Measurements from ENCODE around the gene TRABD2A. TPM values are rescaled to one million over a fixed set of nuclear protein-coding genes. Genes with fewer than 3 reads are reported as not detected.

Gene TRABD2A, protein sequence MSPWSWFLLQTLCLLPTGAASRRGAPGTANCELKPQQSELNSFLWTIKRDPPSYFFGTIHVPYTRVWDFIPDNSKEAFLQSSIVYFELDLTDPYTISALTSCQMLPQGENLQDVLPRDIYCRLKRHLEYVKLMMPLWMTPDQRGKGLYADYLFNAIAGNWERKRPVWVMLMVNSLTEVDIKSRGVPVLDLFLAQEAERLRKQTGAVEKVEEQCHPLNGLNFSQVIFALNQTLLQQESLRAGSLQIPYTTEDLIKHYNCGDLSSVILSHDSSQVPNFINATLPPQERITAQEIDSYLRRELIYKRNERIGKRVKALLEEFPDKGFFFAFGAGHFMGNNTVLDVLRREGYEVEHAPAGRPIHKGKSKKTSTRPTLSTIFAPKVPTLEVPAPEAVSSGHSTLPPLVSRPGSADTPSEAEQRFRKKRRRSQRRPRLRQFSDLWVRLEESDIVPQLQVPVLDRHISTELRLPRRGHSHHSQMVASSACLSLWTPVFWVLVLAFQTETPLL
- total RNA-seq = 10 to 100 TPM in 1 of 6 donors, 1 to 10 TPM in 5; 2.0 to 22.0 (median 6.2) TPM

DNA sequence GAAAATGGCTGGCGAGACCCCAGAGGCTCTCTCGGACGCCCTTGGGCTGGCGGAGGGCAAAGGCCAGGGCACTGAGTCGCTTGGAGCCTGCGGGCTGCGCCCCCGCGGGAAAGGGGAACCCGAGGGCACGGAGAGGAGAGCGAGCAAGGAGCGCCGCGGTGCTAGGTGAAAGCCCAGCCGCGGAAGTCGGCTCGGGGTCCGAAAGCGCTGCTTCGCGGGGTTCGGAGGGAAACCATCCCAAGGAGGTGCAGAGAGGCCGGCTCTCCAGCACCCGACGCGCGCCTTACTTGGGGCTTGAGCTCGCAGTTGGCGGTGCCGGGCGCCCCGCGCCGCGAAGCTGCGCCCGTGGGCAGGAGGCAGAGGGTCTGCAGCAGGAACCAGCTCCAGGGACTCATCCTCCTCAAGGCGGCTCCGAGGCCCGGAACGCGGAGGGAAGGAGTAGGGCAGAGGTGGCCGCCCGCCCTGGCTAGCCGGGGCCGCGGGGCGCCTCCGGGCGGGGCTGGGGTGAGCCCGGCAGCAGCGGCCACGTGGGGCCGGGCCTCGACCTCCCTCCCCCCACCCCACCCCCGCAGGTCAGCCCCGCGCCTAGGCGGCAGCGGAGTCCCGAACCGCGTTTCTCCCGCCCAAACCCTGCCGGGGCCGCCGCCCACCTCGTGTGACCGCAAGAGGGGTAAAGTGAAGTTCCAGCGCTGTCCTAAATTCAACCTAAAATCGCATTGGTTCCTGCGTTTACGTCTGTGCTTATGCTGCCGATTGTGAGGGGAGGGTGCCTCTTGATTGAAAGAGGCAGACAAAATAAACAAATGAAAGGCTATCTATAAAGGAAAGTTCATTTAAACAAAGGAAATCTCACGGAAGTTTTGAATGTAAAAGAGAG is at the start of gene TRABD2A:
Gene TRABD2A (minus strand): TSS at position 440 of the 877 bp plus-strand sequence. CDS start 45 bp downstream, at position 395.
- peak; percentile 17 to 59 for ATAC-seq (ENCODE audit: low FRiP score in 2 of 2)
- peak; percentile 38 to 90 for DNase-seq
- Histone ChIP-seq H3K4me1 (peaks cover 20 to 32% (median 27%) of the 10 kb centered on the region in 4 donors), H3K4me3 (peak within 1 kb of the TSS; percentile 35 to 74 (median 60)), H3K27ac (peak within 1 kb of the TSS in 2 of 4 donors; percentile 26 to 46), H3K27me3 (peaks cover 0 to 11% (median 4%) of the 10 kb centered on the region in 4 donors), H3K36me3 (no peaks in the 10 kb centered on the region), H3K9me3 (no peaks in the 10 kb centered on the region)
- 0 to 3% methylated on average over 25 to 46 of the region's 77 CpGs for WGBS, 2 donors
- no peak for TF ChIP-seq POLR2AphosphoS5 (IDR thresholded peaks at IDR 0.05)
- TF ChIP-seq EP300 (IDR thresholded peaks at IDR 0.05) = no peak
- no peak for TF ChIP-seq POLR2A (IDR thresholded peaks at IDR 0.05)
- TF ChIP-seq, protein P1, sequence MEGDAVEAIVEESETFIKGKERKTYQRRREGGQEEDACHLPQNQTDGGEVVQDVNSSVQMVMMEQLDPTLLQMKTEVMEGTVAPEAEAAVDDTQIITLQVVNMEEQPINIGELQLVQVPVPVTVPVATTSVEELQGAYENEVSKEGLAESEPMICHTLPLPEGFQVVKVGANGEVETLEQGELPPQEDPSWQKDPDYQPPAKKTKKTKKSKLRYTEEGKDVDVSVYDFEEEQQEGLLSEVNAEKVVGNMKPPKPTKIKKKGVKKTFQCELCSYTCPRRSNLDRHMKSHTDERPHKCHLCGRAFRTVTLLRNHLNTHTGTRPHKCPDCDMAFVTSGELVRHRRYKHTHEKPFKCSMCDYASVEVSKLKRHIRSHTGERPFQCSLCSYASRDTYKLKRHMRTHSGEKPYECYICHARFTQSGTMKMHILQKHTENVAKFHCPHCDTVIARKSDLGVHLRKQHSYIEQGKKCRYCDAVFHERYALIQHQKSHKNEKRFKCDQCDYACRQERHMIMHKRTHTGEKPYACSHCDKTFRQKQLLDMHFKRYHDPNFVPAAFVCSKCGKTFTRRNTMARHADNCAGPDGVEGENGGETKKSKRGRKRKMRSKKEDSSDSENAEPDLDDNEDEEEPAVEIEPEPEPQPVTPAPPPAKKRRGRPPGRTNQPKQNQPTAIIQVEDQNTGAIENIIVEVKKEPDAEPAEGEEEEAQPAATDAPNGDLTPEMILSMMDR (IDR thresholded peaks at IDR 0.05) = no peak

DNA sequence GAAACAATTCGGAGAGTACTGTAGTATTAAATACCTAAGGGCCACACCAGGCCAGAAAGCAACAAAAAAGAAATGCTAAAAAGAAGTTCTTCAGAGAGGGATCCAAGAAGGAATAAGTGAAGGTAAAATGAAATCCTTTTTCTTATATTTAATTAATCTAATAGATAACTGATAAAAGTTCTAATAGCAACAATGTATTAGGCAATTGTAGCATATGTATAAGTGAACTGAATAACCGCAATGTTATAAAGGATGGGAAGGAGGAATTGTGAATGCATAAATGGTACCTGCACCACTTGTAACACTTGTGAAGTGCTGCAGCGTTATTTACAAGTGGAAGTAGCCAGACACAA is 46.4 kb upstream of the TRABD2A start:
- DNase-seq = no peak
- no peak for ATAC-seq (ENCODE audit: low FRiP score in 2 of 2)
- no peak overlapping the region for H3K27ac ChIP-seq
- H3K9me3 ChIP-seq = no peaks in the 10 kb centered on the region
- TF ChIP-seq EP300 (IDR thresholded peaks at IDR 0.05) = no peak
- TF ChIP-seq, protein P1 (IDR thresholded peaks at IDR 0.05) = peak in 1 of 6 experiments; percentile 8
- TF ChIP-seq POLR2AphosphoS5 (IDR thresholded peaks at IDR 0.05) = no peak
- no peak for TF ChIP-seq POLR2A (IDR thresholded peaks at IDR 0.05)
- peaks cover 20 to 38% (median 34%) of the 10 kb centered on the region in 4 donors for H3K4me1 ChIP-seq
- H3K4me3 ChIP-seq = peak overlapping the region in 2 of 4 donors; percentile 29 to 51
- WGBS, 2 donors = 37 to 41% methylated on average over 3 of the region's 3 CpGs
- no peaks in the 10 kb centered on the region for H3K27me3 ChIP-seq
- no peaks in the 10 kb centered on the region for H3K36me3 ChIP-seq

DNA sequence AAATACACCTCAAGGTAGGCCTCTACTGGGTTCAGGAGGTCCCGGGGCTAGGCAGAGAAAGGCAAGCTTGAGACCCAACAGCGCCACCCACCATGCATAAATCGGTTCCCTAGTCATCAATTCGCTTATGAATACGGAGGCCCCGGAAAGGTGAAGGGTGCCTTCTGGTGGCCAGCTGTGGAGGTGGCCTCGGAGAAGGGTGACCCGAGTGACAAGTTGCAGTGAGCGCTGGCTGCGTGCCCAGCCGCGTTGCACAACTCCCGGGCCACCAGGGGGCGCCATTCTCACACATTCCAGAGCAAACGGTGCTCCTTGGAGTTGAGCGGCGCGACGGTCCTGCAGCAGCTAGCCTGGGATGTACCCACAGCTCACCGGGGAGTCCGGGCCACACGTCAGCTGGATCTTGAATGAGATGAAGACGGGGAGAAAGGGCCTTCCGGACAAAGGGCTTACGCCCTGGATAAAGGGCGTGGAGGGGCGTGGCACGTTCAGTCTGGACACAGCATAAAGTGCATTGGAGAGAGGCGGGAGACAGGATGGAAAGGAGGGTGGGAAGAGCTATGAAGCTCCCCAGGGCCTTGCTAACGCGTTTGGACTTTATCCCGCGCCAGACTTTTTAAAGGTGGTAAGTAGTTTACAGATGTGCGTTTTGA is 45.0 kb upstream of the TRABD2A start:
- Histone ChIP-seq H3K36me3 (no peaks in the 10 kb centered on the region), H3K27ac (peak overlapping the region; percentile 72 to 83 (median 80)), H3K4me1 (peaks cover 20 to 38% (median 34%) of the 10 kb centered on the region in 4 donors), H3K9me3 (no peaks in the 10 kb centered on the region), H3K4me3 (peak overlapping the region in 3 of 4 donors; percentile 29 to 51 (median 44)), H3K27me3 (no peaks in the 10 kb centered on the region)
- DNase-seq = peak; percentile 99
- TF ChIP-seq POLR2AphosphoS5 (IDR thresholded peaks at IDR 0.05) = peak; percentile 82 to 95
- TF ChIP-seq, protein P1 (IDR thresholded peaks at IDR 0.05) = peak; percentile 93 to 100 (median 100)
- TF ChIP-seq POLR2A (IDR thresholded peaks at IDR 0.05) = no peak
- no peak for TF ChIP-seq EP300 (IDR thresholded peaks at IDR 0.05)
- peak; percentile 94 to 97 for ATAC-seq (ENCODE audit: low FRiP score in 2 of 2)
- WGBS, 2 donors = 7 to 9% methylated on average over 24 to 34 of the region's 34 CpGs

DNA sequence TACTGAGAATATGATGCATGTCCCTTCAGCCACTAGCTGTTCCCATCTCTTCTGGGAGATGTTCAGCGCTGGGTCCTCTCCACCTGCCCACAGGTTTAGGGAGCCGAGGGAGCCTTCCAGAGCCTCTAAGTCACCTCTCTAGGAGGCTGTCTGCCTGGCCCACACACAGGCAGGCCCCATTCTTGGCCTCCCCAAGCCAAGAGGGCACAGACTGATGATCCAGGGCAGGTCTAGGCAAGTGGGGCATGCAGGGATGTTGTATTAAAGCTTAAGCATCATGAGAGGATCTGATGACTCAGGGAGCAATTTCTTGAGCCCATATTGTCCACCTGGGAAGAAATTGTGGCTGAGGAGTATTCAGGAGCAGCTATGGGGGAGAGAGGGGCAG is 44.4 kb upstream of the TRABD2A start:
- TF ChIP-seq, protein P1 (IDR thresholded peaks at IDR 0.05) = no peak
- TF ChIP-seq EP300 (IDR thresholded peaks at IDR 0.05) = no peak
- TF ChIP-seq POLR2A (IDR thresholded peaks at IDR 0.05) = no peak
- no peak for TF ChIP-seq POLR2AphosphoS5 (IDR thresholded peaks at IDR 0.05)
- Histone ChIP-seq H3K27ac (peak overlapping the region; percentile 72 to 83 (median 80)), H3K4me1 (peaks cover 21 to 40% (median 36%) of the 10 kb centered on the region in 4 donors), H3K9me3 (no peaks in the 10 kb centered on the region), H3K4me3 (peak overlapping the region in 1 of 4 donors; percentile 51), H3K36me3 (no peaks in the 10 kb centered on the region), H3K27me3 (no peaks in the 10 kb centered on the region)
- 88 to 100% methylated on average over 2 of the region's 2 CpGs for WGBS, 2 donors
- DNase-seq (no peak), ATAC-seq (ENCODE audit: low FRiP score in 2 of 2) (peak in 1 of 2 donors; percentile 1)
